DMS79 treated with DMSO at 0.1 percent for 48 hours (cell line): ENCODE measurements around the gene BLM.

Experiments used
- DNase-seq: peaks from one replicate; lab custom pipeline; 2025; lab: John Stamatoyannopoulos, UW

Gene BLM

GRCh38 chr15:90691982-90692773 lies 25.0 kb upstream of the BLM start:
- no peak for DNase-seq

- DNase-seq: no peak
Observed at GRCh38 chr15:90694987-90695386, 22.2 kb upstream of the BLM start.

- no peak for DNase-seq
Observed at GRCh38 chr15:90697175-90697574, 20.0 kb upstream of the BLM start.

- no peak for DNase-seq
Observed at GRCh38 chr15:90698629-90699028, 18.5 kb upstream of the BLM start.

- DNase-seq: no peak
Observed at GRCh38 chr15:90701048-90701447, 16.1 kb upstream of the BLM start.

- DNase-seq: no peak
Observed at GRCh38 chr15:90701880-90702630, 15.1 kb upstream of the BLM start.

GRCh38 chr15:90703455-90703854 lies 13.7 kb upstream of the BLM start:
- DNase-seq: no peak

GRCh38 chr15:90705212-90705611 lies 11.9 kb upstream of the BLM start:
- DNase-seq: no peak

GRCh38 chr15:90706394-90707327 lies 10.5 kb upstream of the BLM start:
- DNase-seq: peak; percentile 64

GRCh38 chr15:90707489-90707888 lies 9.7 kb upstream of the BLM start:
- no peak for DNase-seq

- peak; percentile 8 for DNase-seq
Observed at GRCh38 chr15:90708516-90708915, 8.6 kb upstream of the BLM start.

GRCh38 chr15:90709278-90709677 lies 7.9 kb upstream of the BLM start:
- no peak for DNase-seq

GRCh38 chr15:90710436-90711027 lies 6.6 kb upstream of the BLM start:
- DNase-seq: no peak

- peak; percentile 18 for DNase-seq
Observed at GRCh38 chr15:90711418-90711824, 5.7 kb upstream of the BLM start.

- DNase-seq: no peak
Observed at GRCh38 chr15:90711842-90712241, 5.3 kb upstream of the BLM start.

- DNase-seq: no peak
Observed at GRCh38 chr15:90713081-90713480, 4.1 kb upstream of the BLM start.

GRCh38 chr15:90716317-90716975 lies 700 bp upstream of the BLM start:
- DNase-seq: peak; percentile 48

- DNase-seq: no peak
Observed at GRCh38 chr15:90718232-90718631, 1.1 kb downstream of the BLM start.

- no peak for DNase-seq
Observed at GRCh38 chr15:90720131-90720530, 3.0 kb downstream of the BLM start.

- no peak for DNase-seq
Observed at GRCh38 chr15:90729261-90729660, 12.1 kb downstream of the BLM start.

- no peak for DNase-seq
Observed at GRCh38 chr15:90730290-90730689, 13.1 kb downstream of the BLM start.
